GM11168 (cell line): ENCODE data around the gene LRFN2.

Source experiments
- in situ Hi-C: fragments of 300-500 bp; cut with MboI; formaldehyde crosslinking; loops from one replicate; pipeline ENCODE4 v1.12.0; 2022; ENCODE audit warnings: low sequenced_read_pairs; ENCODE audit not compliant: unreplicated experiment

The LRFN2 gene

DNA sequence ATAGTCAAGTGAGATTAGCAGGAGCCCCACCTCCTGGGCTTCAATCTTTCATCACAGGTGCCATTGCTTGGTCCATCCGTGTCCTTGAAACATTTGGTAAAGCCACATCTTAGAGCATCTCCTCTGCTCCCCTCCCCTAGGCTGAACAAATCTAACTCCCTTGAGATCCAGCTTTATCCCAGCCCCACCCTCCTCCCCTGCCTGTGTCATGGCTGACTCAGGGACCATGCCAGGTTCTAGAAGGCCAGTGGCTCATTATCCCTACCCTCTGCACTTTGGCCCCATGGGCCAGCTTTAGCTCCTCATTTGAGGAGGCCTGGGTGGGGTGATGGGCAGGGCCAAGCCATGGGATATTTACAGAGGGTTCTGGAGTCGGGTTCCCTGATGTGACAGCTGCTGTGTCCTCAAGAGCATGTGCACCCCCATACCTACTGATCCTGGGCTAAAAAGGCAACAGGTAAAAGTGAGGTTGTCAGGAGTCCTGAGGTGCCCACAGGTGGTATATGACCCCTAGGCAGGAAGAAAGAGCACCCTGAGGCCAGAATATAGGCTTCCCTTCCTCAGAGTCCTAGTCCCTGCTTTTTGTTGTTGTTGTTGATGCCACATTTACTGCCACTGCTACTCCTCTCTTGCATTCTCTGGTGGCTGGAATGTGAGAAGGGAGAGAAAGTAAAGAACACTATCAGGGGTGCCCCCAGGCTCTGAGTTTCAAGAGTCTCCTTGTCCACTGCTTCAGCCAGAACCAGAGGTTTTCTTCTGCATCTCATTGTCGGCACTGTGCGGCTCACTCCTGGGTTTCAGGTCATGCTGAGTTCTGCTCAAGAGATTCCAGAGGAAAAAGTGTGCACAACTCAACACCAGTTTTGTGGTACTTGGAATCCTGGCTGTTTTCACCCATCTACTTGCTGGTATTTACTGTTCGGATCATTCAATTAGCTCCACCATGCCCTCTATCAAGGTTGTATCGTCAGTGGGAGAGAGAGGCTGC is 228.4 kb downstream of the LRFN2 start:
- in situ Hi-C loops = no loop called here

DNA sequence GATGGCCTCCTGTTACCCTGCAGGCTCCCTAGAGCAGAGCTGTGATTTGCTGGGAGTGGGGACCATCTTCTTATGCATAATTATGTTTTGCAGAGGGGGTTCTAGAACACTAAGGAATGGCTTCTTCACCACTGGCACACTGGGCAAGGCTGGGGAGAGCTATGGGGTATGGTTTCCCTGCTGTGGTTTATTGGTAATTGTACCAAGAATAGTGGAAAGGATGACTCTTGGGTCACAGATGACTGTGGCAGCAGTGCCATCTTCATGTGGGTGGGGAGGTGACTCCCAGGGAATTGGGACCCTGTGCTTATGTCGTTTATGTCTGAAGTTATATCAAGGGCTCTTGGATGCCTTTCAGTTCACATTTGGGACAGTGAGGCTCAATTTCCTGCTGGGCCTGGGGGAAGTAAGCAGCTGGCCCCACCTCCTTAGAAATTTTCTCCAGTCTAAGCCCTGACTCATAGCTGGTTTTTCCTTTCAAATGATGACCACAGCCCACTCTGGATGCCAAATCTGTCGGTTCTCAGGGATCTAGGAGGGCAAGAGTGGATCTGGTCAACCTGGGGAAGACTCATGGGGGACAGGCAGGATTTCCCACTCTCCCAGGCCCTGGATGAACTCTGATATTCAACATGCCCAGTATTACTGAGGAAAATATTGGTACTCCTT is 230.8 kb downstream of the LRFN2 start:
- in situ Hi-C loops = no loop called here

DNA sequence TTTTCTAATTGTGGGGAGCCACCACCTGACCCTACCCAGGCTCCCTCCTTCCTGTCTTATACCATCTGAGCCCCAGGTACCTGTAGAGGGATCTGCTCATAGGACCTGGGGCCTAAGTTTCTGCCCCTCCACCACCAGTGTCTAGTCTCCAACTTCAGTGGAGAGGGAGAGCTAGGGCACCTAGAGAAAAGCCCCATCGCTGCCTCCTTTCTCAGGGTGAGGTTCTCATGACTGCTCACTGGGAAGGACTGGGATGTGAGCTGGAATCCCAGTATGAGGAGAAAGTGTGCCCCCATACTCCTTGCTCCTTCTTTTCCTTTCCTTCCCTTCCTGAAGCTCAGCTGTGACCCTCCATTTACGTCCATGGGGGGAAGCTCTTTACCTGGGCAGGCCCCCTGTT is 231.6 kb downstream of the LRFN2 start:
- in situ Hi-C loops = no loop called here

DNA sequence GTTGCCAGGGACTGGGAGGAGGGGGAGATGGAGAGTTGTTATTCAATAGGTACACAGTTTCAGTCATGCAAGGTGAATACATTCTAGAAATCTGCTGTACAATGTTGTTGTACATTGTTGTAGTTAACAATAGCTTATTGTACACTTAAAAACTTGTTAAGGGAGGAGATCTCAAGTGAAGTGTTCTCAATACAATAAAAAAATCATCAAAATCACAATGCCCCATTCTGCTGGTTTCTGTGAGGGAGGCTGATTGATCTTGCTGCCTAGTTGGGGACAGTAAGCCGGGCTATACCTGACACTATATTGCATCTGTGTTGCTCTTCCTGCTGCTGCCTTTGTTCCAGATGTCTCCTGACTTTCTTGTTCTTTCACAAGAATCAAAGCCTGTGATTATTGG is 232.1 kb downstream of the LRFN2 start:
- in situ Hi-C loops = no loop called here

DNA sequence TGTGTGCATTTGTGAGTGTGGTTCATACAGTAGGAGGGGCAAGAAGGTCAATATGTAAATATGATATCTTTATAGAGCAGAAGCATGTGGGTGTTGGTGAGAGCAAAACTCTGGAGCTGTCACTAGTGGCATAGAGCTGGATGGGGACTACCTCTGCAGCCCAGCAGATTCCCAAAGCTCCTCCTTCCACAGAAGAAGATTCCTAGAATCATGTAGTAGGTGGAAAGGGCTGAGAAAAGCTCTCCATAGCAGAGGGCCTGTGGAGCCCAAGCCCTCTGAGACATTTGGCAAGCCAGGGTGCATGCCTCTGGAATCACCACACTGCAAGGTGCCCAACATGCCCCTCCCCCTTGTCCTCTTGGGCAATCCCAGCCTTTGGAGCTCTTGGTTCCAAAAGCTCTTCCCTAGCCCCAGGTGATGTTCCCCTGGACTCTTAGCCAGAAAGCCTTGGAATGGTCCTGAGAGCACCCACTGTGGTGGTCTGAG is 233.2 kb downstream of the LRFN2 start:
- in situ Hi-C loops = no loop called here

DNA sequence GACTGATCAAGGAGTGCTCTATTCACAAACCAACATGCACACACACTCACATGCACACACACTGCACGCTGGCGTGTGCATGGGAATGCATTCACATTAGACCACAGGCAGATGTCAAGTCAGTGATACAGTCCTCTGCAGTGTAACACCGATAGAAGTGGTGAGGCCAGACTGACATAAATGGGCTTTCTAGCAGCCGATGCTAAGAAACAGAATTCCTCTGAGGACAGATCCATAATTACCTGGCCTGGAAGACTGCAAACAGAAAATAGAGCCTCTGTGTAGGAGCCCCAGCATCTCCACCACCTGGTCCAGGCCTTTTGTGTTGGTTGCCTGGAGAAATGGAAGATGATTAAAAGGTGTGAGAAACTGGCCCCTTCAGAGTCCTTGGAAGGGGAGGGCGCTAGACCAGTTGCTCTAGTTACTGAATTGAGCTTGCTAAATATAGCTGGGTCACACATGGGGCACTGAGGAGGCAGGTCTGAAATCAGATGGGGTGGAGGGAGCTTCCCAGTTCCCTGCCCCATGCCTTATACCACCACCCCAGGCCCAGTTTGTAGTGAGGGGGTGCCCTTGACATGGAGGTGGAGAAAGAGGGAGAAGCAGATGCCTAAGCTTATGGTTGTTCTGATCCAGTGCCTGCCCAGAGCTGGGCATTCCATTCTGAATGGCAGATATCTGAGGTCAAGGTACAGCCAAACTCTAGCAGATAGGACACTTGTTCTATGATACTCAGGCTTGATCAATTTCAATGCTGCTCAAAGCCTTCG is 233.8 kb downstream of the LRFN2 start:
- in situ Hi-C loops = no loop called here

DNA sequence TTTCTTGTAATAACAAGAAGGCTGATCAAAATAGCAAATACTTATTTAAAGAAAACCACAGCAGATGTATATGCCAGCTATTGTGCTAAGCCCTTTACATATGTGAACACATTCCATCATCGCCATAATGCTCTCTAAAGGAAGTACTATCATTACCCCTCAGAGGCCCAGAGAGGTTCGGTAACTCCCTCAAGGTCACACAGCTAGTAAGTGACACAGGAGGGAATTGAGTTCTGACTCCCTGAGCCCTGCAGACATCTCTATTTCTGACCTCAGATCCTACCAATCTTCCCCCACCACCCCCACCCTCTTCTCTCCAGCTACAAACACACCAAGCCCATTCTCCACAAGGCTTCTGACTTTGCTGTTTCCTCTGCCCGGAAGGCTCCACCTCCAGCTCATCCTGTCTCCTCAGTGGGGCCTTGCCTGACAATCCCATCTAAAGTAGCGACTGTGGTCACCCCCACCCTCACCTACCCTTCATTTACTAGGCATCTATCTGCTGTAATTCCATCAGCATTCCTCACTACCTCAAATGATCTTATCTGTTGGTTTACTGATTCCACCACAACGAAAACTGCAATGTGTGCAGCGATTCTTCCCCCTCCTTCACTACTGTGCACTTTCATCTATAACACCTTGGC is 234.5 kb downstream of the LRFN2 start:
- in situ Hi-C loops = no loop called here

DNA sequence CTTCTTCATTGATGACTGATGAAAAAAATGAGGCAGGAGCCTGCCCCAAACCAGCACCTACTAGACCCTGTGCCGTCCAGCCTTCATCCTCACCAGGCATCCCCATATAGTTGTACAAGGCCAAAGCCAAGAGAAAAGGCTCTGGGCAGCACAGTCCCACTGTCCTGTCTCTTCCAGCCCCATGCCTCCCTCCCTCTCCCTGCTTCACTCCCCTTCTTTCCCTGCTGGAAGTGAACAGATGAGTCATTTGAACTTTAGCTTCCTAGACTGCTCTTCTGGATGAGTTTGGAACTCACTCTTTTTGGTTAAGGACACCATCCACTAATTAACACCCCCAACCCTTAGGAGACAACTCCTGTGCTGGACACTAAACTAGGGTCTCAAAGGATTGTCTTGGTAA is 235.2 kb downstream of the LRFN2 start:
- in situ Hi-C loops = no loop called here

DNA sequence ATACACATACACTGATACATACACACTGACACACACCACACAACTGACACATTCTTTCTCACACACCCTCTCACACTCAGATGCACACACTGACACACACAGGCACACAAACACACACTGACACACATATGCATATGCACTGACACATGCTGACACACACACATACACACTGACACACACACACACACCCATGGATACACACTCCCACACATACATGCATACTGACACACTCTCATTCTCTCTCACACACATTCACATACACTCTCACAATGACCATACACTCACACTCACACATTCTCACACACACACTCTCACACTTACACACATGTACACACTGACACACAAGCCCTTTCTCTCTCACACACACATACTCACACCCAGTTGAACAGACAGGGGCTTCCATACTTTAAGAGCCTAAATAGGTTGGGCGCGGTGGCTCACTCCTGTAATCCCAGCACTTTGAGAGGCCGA is 236.4 kb downstream of the LRFN2 start:
- in situ Hi-C loops = no loop called here

DNA sequence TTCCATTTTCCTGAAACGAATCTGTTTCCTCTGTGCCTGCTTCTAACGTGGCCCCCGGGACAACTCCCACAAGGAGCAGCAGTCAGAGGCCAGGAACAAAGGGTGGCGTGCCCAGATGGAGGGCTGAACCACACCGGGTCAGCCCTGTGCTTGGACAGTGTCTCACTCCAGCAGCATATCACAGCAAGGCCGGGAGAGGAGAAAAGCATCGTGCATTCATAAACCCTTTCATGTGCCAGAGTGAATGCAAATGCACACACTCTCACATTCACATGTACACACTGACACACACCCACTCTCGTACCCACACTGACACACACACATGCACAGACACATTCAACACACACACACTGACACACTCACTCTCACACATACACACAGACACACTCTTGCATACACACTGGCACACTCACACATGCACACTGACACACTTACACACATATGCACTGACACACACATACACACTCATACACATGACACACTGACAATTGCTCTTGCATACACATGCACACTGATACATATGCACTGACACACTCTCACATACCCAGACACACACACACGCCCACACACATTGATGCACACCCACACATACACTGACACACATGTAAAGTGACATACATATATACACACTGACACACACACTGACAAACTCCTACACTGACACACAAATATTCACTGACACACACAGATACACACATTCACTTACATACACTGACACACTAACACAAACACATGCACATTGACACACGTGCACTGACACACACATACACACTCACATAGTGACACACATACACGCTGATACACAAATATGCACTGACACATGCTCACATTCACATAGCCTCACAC is 237.0 kb downstream of the LRFN2 start:
- in situ Hi-C loops = no loop called here

DNA sequence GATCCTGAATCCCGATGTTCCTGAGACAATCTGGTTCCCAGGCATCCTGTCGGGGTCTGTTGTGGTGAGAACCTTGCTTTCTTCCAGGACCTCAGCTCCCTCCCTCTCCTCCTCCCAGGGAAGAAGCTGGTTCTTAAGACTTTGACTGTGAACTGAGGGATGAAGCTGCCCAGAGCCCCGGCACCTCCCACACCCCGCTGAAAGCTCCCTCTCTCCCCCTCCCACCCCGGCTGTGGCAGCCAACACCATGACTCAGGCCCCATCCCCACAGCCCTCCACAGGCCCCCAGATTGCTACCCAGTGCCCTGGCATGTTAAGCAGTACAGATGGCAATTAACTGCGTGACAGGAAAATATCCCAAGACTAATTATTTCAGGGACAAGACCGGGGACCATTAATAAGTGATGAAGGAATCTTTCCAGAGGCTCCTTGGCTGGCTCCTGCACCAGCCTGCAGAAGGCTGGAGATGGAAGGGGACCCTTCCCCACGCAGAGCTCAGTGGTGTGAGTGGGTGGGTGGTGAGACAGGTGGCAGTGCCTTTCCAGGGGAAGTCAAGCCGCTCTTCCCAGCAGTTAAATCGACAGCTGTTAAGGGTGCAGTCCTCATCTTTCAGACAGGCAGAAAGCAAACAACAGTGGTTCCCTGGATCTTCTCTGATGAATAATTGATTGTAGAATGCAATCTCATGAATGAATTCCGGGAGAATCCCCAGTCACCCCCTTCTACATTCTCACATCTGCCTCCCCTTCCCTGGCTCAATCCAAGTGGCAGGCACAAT is 237.9 kb downstream of the LRFN2 start:
- in situ Hi-C loops = no loop called here

DNA sequence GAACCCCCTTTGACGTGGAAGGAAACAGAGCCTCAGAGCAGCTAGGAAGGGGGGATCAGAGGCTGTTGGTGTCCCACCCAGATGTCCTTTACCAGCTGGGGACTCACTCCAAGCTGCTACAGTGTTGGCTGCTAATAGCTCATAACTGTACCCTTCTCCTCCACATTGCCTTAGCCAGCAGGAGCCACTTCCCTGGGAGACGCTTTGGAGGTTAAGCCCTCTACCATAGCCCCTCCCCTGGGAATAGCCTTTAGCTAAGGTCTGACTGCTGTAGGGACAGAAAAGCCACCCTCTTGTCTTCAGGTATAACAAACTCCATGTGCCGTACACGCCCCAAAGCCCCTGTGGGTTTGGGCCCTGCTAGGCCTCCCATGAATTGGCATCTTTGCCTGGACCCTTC is 238.6 kb downstream of the LRFN2 start:
- in situ Hi-C loops = no loop called here

DNA sequence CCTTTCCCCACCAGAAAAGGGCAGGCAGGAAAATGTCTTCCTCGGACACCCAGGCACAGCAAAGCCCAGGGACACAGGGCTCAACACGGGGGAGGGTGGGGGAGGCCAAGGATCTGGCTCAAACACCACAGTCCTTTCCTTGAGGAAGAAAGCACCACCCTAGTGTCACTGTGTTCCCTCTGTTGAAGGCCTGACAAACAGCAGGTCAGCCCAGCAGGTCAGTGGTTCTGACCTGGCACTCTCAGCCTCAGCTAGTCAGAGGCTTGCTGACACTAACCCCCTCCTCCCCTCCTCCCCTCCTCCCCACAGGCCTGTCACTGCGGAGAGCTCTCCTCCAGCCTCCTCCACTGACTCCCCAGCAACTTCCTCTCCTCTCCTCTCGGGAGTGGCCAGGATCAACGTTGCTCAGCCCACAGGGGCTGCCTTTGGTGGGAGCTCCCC is 239.6 kb downstream of the LRFN2 start:
- in situ Hi-C loops = no loop called here

DNA sequence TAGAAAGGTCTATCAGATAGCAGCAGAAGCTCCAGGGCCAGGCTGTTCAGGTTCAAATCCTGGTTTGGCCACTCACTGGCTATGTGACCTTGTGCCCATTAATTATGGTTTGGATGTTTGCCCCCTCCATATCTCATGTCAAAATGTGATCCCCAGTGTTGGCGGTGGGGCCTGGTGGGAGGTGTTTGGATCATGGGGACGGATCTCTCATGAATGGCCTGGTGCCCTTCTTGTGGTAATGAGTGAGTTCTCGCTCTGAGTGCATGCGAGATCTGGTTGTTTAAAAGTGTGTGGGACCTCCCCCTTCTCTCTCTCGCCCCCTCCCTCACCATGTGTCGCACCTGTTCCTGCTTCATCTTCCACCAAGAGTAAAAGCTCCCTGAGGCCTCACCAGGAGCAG is 240.9 kb downstream of the LRFN2 start:
- in situ Hi-C loops = no loop called here

DNA sequence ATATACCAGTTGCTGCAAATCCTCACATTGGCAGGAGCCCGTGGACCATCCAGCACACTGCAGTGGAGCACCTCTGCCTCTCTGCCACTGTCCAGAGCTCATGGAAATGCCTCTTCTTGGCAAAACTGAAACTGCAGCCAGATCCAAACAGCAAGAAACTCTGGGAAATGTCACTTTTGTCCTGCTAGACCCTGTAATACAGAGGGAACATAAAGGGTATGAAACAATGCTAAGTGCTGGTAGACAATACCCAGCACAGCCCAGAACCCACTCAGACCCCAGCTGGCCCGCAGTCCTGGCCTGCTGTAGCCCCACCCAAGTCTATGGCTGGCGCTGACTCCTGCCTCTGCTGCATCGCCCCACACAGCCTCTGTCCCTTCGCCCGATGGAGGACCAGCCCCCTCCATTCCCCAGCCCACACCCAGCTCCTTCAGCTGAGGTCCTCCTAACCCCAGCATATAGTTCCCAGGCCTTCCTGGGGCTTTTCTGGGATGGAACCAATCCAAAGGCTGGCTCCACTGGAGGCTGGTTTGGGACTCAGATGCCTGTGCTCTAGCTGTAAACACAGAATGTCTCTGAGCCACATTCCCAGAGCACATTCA is 242.5 kb downstream of the LRFN2 start:
- in situ Hi-C loops = no loop called here

DNA sequence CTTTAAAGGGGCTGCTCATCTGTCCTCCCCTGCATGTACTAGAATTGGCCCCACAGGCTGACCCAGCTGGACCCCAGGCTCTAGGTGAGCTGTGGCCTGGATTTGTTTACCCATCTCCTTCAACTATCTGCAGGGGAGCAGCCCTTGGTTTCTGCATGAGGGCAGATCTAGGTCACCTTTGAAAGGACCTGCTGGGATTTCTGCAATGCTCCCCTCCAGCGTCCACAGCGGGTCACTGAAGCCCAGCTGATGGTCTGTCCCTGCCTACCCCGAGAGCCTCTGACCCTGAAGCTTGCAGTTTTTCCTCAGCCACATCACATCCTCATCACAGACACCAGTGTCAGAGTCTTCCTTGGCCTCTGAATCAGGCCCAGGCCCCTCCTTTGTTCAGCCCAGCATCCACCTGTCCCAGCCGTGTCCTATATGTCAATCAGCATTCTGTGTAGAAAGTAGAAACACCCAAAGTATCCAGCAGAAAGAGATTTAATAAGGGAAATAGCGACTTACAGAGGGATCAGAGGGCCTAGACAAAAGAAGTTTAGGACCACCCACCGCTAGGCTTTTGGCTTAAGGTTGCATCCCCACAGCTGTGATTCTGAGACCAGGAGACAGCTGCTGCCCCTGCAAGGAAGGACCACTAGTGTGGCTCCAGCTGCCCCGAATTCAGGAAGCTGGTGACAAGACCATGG is 243.1 kb downstream of the LRFN2 start:
- in situ Hi-C loops = no loop called here

DNA sequence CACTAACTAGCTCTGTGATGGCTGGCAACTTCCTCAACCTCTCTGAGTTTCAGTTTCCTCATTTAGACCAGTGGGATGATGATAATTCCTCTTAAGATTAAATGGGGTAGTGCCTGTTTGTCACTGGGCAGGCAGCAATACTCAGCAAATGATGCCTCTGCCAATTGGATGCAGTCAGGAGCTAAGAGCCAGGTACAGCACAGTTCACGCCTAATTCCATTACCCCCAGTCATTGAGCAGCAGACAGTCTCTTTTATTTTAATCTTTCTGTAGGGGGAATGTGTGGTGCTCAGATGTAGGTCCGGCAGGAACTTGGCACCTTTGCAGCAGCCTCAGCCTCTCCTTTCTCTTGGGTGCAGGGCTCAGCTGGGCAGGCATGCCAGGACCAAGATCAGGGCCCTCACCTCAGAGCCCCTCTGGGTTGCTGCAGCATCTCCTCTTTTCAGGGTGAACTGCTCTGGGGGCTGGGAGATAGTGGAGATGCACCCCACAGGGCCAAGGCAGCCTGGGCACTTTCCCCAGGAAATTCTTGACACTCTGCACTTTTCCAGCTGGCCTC is 243.8 kb downstream of the LRFN2 start:
- in situ Hi-C loops = no loop called here
